B cell (primary cell): ENCODE results near the gene LCN12. TPM values are rescaled to one million over a fixed set of nuclear protein-coding genes. Genes with fewer than 3 reads are reported as not detected.

ENCODE experiments used
- ATAC-seq: fragments of 200-7000 bp; cut with Tn5 transposase; one replicate; pipeline ENCODE4 v1.10.0; 2021; ENCODE audit warnings: low read depth, mild to moderate bottlenecking, moderate number of reproducible peaks, moderate library complexity
- CTCF ChIA-PET: fragments of 350-600 bp; sonication (Branson Sonifier 250); formaldehyde crosslinking; loops from one replicate; lab custom pipeline; 2021; ENCODE audit warnings: antibody characterized with exemption, inconsistent platforms; lab: Charles Lee
- POLR2A ChIA-PET: fragments of 350-600 bp; sonication (Branson Sonifier 250); formaldehyde crosslinking; loops from one replicate; lab custom pipeline; 2021; ENCODE audit warnings: antibody characterized with exemption; lab: Charles Lee
- DNase-seq: peaks from one replicate; pipeline ENCODE4 v3.0.0; 2013
- H2AFZ ChIP-seq: 2 replicates; pipeline ENCODE4 v1.6.1; 2012; ENCODE audit warnings: mild to moderate bottlenecking, low read depth, low read length; ENCODE audit not compliant: insufficient read depth, poor library complexity, severe bottlenecking
- H3K27ac ChIP-seq, 2 donors: 1 replicate in 1 of 2; 2 replicates in 1 of 2; pipeline ENCODE4 v1.5.1; 2012 to 2013; ENCODE audit warnings: low read length in 2 of 2, mild to moderate bottlenecking in 2 of 2, moderate library complexity in 1 of 2
- H3K27me3 ChIP-seq, 4 experiments: fragments of 200-600 bp in 1 of 4; sonication (generic) in 1 of 4; replicated peaks in 1 of 4; 1 replicate in 2 of 4; 2 replicates in 2 of 4; pipeline versions ENCODE4 v1.6.1 to v1.7.0; 2013 to 2016; ENCODE audit warnings: low read length in 3 of 4, mild to moderate bottlenecking in 2 of 4, mixed read lengths in 1 of 4, moderate library complexity in 1 of 4; ENCODE audit not compliant: insufficient read depth in 4 of 4, control insufficient read depth in 3 of 4; ENCODE audit errors: control extremely low read depth in 1 of 4
- H3K36me3 ChIP-seq, 2 experiments: replicated peaks in 1 of 2; 1 replicate in 1 of 2; 2 replicates in 1 of 2; pipeline versions ENCODE4 v1.6.1 to v1.7.1; 2013; ENCODE audit warnings: low read length in 1 of 2; ENCODE audit not compliant: insufficient read depth in 2 of 2, control insufficient read depth in 1 of 2; ENCODE audit errors: control extremely low read depth in 1 of 2, extremely low read depth in 1 of 2
- H3K4me1 ChIP-seq, 2 donors: fragments of 200-600 bp in 1 of 2; sonication (generic) in 1 of 2; 1 replicate in 1 of 2; 2 replicates in 1 of 2; pipeline versions ENCODE4 v1.5.1 to v1.6.1; 2013 to 2017; ENCODE audit warnings: low read length in 2 of 2; ENCODE audit not compliant: control insufficient read depth in 2 of 2, insufficient read depth in 2 of 2
- H3K4me2 ChIP-seq: replicated peaks from 2 replicates; pipeline ENCODE3; 2012; ENCODE audit warnings: mild to moderate bottlenecking, low read depth, low read length; ENCODE audit not compliant: poor library complexity, severe bottlenecking
- H3K4me3 ChIP-seq, 5 experiments: fragments of 200-600 bp in 1 of 5; sonication (generic) in 1 of 5; 1 replicate in 3 of 5; 2 replicates in 2 of 5; pipeline versions ENCODE4 v1.5.1 to v1.7.0; 2011 to 2016; ENCODE audit warnings: low read length in 4 of 5, mild to moderate bottlenecking in 4 of 5, low read depth in 2 of 5, control low read depth in 1 of 5, moderate library complexity in 1 of 5; ENCODE audit not compliant: insufficient read depth in 1 of 5; ENCODE audit errors: control extremely low read depth in 1 of 5, extremely low read depth in 1 of 5
- H3K79me2 ChIP-seq: fragments of 200-600 bp; sonication (generic); one replicate; pipeline ENCODE4 v1.6.0; 2016; ENCODE audit warnings: low read length; ENCODE audit not compliant: control insufficient read depth, insufficient read depth
- H3K9ac ChIP-seq: fragments of 200-600 bp; sonication (generic); 2 replicates; pipeline ENCODE4 v1.6.1; 2017; ENCODE audit warnings: mild to moderate bottlenecking, low read length, moderate library complexity
- H3K9me3 ChIP-seq, 3 donors: one replicate each; pipeline versions ENCODE4 v1.6.1 to v1.7.1; 2013; ENCODE audit warnings: low read length in 2 of 3; ENCODE audit not compliant: control insufficient read depth in 2 of 3, insufficient read depth in 1 of 3; ENCODE audit errors: control extremely low read depth in 1 of 3
- H4K20me1 ChIP-seq: 2 replicates; pipeline ENCODE4 v1.6.0; 2012; ENCODE audit warnings: mild to moderate bottlenecking, low read length; ENCODE audit not compliant: insufficient read depth, control insufficient read depth, poor library complexity, severe bottlenecking
- H3K27ac Mint-ChIP-seq: one replicate; pipeline ENCODE4 v1.8.0; 2021; ENCODE audit warnings: mixed read lengths
- H3K27me3 Mint-ChIP-seq: one replicate; pipeline ENCODE4 v1.8.0; 2021; ENCODE audit warnings: mixed read lengths
- H3K4me1 Mint-ChIP-seq: one replicate; pipeline ENCODE4 v1.8.0; 2021; ENCODE audit warnings: mixed read lengths
- H3K4me3 Mint-ChIP-seq: one replicate; pipeline ENCODE4 v1.8.0; 2021; ENCODE audit warnings: mixed read lengths
- H3K9me3 Mint-ChIP-seq: one replicate; pipeline ENCODE4 v1.8.0; 2022; ENCODE audit warnings: mixed read lengths; ENCODE audit not compliant: insufficient read depth
- CTCF ChIP-seq: fragments of 200-600 bp; IDR thresholded peaks from one replicate; pipeline ENCODE4 v1.8.0; 2022; ENCODE audit warnings: antibody characterized with exemption, mild to moderate bottlenecking
- EZH2 ChIP-seq: IDR thresholded peaks from 2 replicates; pipeline ENCODE4 v1.6.1; 2012; ENCODE audit warnings: borderline replicate concordance, low read depth, mild to moderate bottlenecking, moderate library complexity, low read length; ENCODE audit not compliant: insufficient read depth, poor library complexity, severe bottlenecking
- WGBS: methylation state at CpG from one replicate; pipeline ENCODE4 v1.1.5; 2013; ENCODE audit warnings: missing lambda C conversion rate; ENCODE audit not compliant: insufficient coverage; 5-methylcytosine and 5-hydroxymethylcytosine counted together
- intact Hi-C: fragments of 100-400 bp; cut with micrococcal nuclease; formaldehyde crosslinking; loops from one replicate; pipeline ENCODE4 v1.10.0; 2022
- polyA plus RNA-seq: library from polyadenylated mRNA; depleted of rRNA; stranded (reverse); fragments of >200 nt; gene quantifications from 2 replicates; pipeline ENCODE4 v1.2.3, GENCODE V29; 2012
- total RNA-seq, 2 donors: library from RNA; stranded (reverse); fragments of 120-200 nt in 1 of 2; gene quantifications; 1 replicate in 1 of 2; 2 replicates in 1 of 2; pipeline versions ENCODE4 v1.2.3 to v1.2.4, GENCODE V29; 2013 to 2022

The LCN12 gene
- total and polyA plus RNA-seq, 2 donors (not counting 1 experiment from before 2014, with no cell fraction given): 2.4 to 2.6 TPM

- POLR2A ChIA-PET: interaction anchor here (0.7 kb wide), 1 partner anchor 327 kb away, joined by 4 read pairs; no protein-coding TSS in a partner anchor
- no peaks in the 10 kb centered on the region for H3K4me1 ChIP-seq
- Mint-ChIP-seq H3K27ac (no peak overlapping the region), H3K9me3 (no peaks in the 10 kb centered on the region), H3K27me3 (no peaks in the 10 kb centered on the region), H3K4me3 (no peak overlapping the region), H3K4me1 (peaks cover 2% of the 10 kb centered on the region)
- no peak overlapping the region for H2AFZ ChIP-seq
- ATAC-seq (no peak), DNase-seq (no peak)
- H3K4me3 ChIP-seq: no peak overlapping the region
- peaks cover 8% of the 10 kb centered on the region for H3K79me2 ChIP-seq
- no peak overlapping the region for H3K4me2 ChIP-seq
- WGBS: 92% methylated on average over 15 of the region's 15 CpGs
- no peak overlapping the region for H3K9ac ChIP-seq
- H3K27ac ChIP-seq: no peak overlapping the region
- TF ChIP-seq CTCF: no peak
- TF ChIP-seq EZH2: no peak
- peaks cover 58% of the 10 kb centered on the region for H4K20me1 ChIP-seq
- peaks cover 2 to 28% of the 10 kb centered on the region in 2 experiments for H3K36me3 ChIP-seq
- intact Hi-C loops: no loop called here
- CTCF ChIA-PET: interaction anchor here (0.7 to 1.7 kb wide), 6 partner anchors 11 to 130 kb away, joined by 3 to 5 read pairs (median 3); no protein-coding TSS in a partner anchor
- no peaks in the 10 kb centered on the region for H3K27me3 ChIP-seq
- no peaks in the 10 kb centered on the region for H3K9me3 ChIP-seq
Observed at GRCh38 chr9:136937186-136938001, 14.7 kb upstream of the LCN12 start.

- Histone ChIP-seq H3K9ac (no peak overlapping the region), H3K4me1 (peaks cover 6 to 11% of the 10 kb centered on the region in 2 donors), H2AFZ (no peak overlapping the region), H3K4me3 (no peak overlapping the region), H3K27me3 (no peaks in the 10 kb centered on the region), H3K36me3 (peaks cover 2 to 36% of the 10 kb centered on the region in 2 experiments), H3K27ac (no peak overlapping the region), H3K9me3 (no peaks in the 10 kb centered on the region), H3K4me2 (no peak overlapping the region), H3K79me2 (peaks cover 24% of the 10 kb centered on the region), H4K20me1 (peaks cover 69% of the 10 kb centered on the region)
- POLR2A ChIA-PET: no interaction called here
- H3K4me1 Mint-ChIP-seq: peaks cover 2% of the 10 kb centered on the region
- no peak for DNase-seq
- intact Hi-C loops: no loop called here
- no peak for ATAC-seq
- CTCF ChIA-PET: interaction anchor here (1.0 to 2.0 kb wide), 2 partner anchors 8 to 97 kb away, joined by 3 to 5 read pairs; partner anchors contain the start of gene AJM1
- 93% methylated on average over 28 of the region's 28 CpGs for WGBS
- TF ChIP-seq CTCF: no peak
- no peak for TF ChIP-seq EZH2
- H3K27me3 Mint-ChIP-seq: no peaks in the 10 kb centered on the region
- no peaks in the 10 kb centered on the region for H3K9me3 Mint-ChIP-seq
- H3K27ac Mint-ChIP-seq: no peak overlapping the region
- H3K4me3 Mint-ChIP-seq: no peak overlapping the region
Observed at GRCh38 chr9:136939431-136939995, 12.6 kb upstream of the LCN12 start.
